Motor neuron (in vitro differentiated cells): ENCODE measurements around the gene DCPS. TPM values are rescaled to one million over a fixed set of nuclear protein-coding genes. Genes with fewer than 3 reads are reported as not detected.
"Not testable (repeated sequence)": the region's sequence is repeated elsewhere in the genome, so short reads cannot be mapped to it uniquely, and the experiment has no call there.

Experiments
- ATAC-seq, 8 experiments: fragments of 200-7000 bp; cut with Tn5 transposase; replicated peaks in 6 of 8; 2 replicates each; pipeline ENCODE4 v1.8.0; 2021; ENCODE audit warnings: mild to moderate bottlenecking in 8 of 8, moderate library complexity in 8 of 8
- H3K27ac ChIP-seq, 2 donors: fragments of 250-450 bp; sonication (Bioruptor Pico); 2 replicates each; pipeline ENCODE4 v1.9.0; 2021; ENCODE audit warnings: antibody characterized with exemption in 2 of 2, mild to moderate bottlenecking in 2 of 2, moderate library complexity in 1 of 2
- H3K4me1 ChIP-seq, 2 donors: fragments of 250-450 bp; sonication (Bioruptor Pico); replicated peaks in 1 of 2; 2 replicates each; pipeline ENCODE4 v1.6.1; 2021; ENCODE audit warnings: antibody characterized with exemption in 2 of 2, mild to moderate bottlenecking in 2 of 2, moderate library complexity in 1 of 2
- H3K4me3 ChIP-seq, 5 donors: fragments of 250-450 bp; sonication (Bioruptor Pico); 2 replicates each; pipeline ENCODE4 v1.9.0; 2021; ENCODE audit warnings: antibody characterized with exemption in 5 of 5, mild to moderate bottlenecking in 5 of 5, moderate library complexity in 4 of 5
- WGBS, 10 experiments: fragments of 450-650 bp; shearing (Covaris generic); methylation state at CpG; one replicate each; pipeline ENCODE4 v1.0.0; 2022; 5-methylcytosine and 5-hydroxymethylcytosine counted together
- in situ Hi-C, 9 experiments: fragments of 400-800 bp; cut with MboI; loops; one replicate each; pipeline ENCODE4 v1.15.0; 2021; ENCODE audit warnings: low sequenced_read_pairs in 9 of 9, low pct_unique_long_range_greater_than_20kb in 2 of 9; ENCODE audit not compliant: unreplicated experiment in 9 of 9
- total RNA-seq, 8 experiments: library from RNA; unstranded; fragments of 300-600 nt; gene quantifications; 2 replicates each; pipeline versions ENCODE4 v1.2.3 to v1.2.4, GENCODE V29; 2022

The DCPS gene
- total RNA-seq, 8 experiments from 2014 or later = 6.2 to 54.8 (median 12.4) TPM

- ATAC-seq = no peak
These were observed 59.2 kb downstream of the DCPS start for GRCh38 chr11:126362879-126363655.

GRCh38 chr11:126363706-126364248, 59.9 kb downstream of the DCPS start:
- WGBS, 10 experiments = 100% methylated on average over 1 of the region's 10 CpGs; no CpG with 5 or more reads in 9 of the 10 experiments
- Histone ChIP-seq H3K4me3 (no peak overlapping the region), H3K27ac (no peak overlapping the region), H3K4me1 (peaks cover 0 to 7% of the 10 kb centered on the region in 2 donors)
- in situ Hi-C loops = no loop called here
- peak in 2 of 8 experiments; percentile 10 to 35 for ATAC-seq

More at GRCh38 chr11:126362879-126363655, 59.2 kb downstream of the DCPS start:
- in situ Hi-C loops = no loop called here
- Histone ChIP-seq H3K4me1 (peaks cover 0 to 7% of the 10 kb centered on the region in 2 donors), H3K27ac (no peak overlapping the region), H3K4me3 (no peak overlapping the region)
- 30 to 100% (median 73%) methylated on average over 1 to 3 of the region's 9 CpGs; no CpG with 5 or more reads in 3 of the 10 experiments for WGBS, 10 experiments

- WGBS, 10 experiments = no CpG with 5 or more reads among the region's 9 CpGs
- in situ Hi-C loops, H3K4me1 ChIP-seq, ATAC-seq, H3K27ac ChIP-seq, H3K4me3 ChIP-seq: not testable (repeated sequence)
These were observed 60.9 kb downstream of the DCPS start for GRCh38 chr11:126364735-126365134.

- ATAC-seq = peak in 1 of 8 experiments; percentile 4
- WGBS, 10 experiments = no CpG with 5 or more reads among the region's 5 CpGs
- H3K4me3 ChIP-seq, in situ Hi-C loops, H3K27ac ChIP-seq, H3K4me1 ChIP-seq: not testable (repeated sequence)
These were observed 61.6 kb downstream of the DCPS start for GRCh38 chr11:126365508-126365907.

GRCh38 chr11:126366064-126366822, 62.4 kb downstream of the DCPS start:
- H3K27ac ChIP-seq = no peak overlapping the region
- 69 to 100% (median 92%) methylated on average over 1 to 5 of the region's 19 CpGs; no CpG with 5 or more reads in 7 of the 10 experiments for WGBS, 10 experiments
- no peak overlapping the region for H3K4me3 ChIP-seq
- peaks cover 0 to 7% of the 10 kb centered on the region in 2 donors for H3K4me1 ChIP-seq
- in situ Hi-C loops = no loop called here
- peak in 7 of 8 experiments; percentile 12 to 83 (median 64) for ATAC-seq

GRCh38 chr11:126366823-126367654, 63.2 kb downstream of the DCPS start:
- in situ Hi-C loops, H3K4me3 ChIP-seq, H3K4me1 ChIP-seq, H3K27ac ChIP-seq: not testable (repeated sequence)
- WGBS, 10 experiments = 0 to 100% (median 78%) methylated on average over 1 to 3 of the region's 14 CpGs; no CpG with 5 or more reads in 4 of the 10 experiments
- peak in 4 of 8 experiments; percentile 24 to 71 (median 58) for ATAC-seq

GRCh38 chr11:126367806-126368205, 63.9 kb downstream of the DCPS start:
- H3K4me1 ChIP-seq, in situ Hi-C loops, H3K4me3 ChIP-seq, H3K27ac ChIP-seq, ATAC-seq: not testable (repeated sequence)
- WGBS, 10 experiments = 100% methylated on average over 1 to 4 of the region's 5 CpGs; no CpG with 5 or more reads in 5 of the 10 experiments

GRCh38 chr11:126368336-126369119, 64.7 kb downstream of the DCPS start:
- H3K4me1 ChIP-seq, ATAC-seq, in situ Hi-C loops, H3K4me3 ChIP-seq, H3K27ac ChIP-seq: not testable (repeated sequence)
- WGBS, 10 experiments = 87% methylated on average over 3 of the region's 11 CpGs; no CpG with 5 or more reads in 9 of the 10 experiments

- Histone ChIP-seq H3K27ac (no peak overlapping the region), H3K4me3 (no peak overlapping the region), H3K4me1 (peaks cover 0 to 7% of the 10 kb centered on the region in 2 donors)
- in situ Hi-C loops = no loop called here
- ATAC-seq = no peak
- 75 to 100% (median 97%) methylated on average over 1 to 3 of the region's 3 CpGs; no CpG with 5 or more reads in 2 of the 10 experiments for WGBS, 10 experiments
These were observed 66.2 kb downstream of the DCPS start for GRCh38 chr11:126370016-126370415.

- Histone ChIP-seq H3K4me1 (peaks cover 0 to under 1% of the 10 kb centered on the region in 2 donors), H3K27ac (no peak overlapping the region), H3K4me3 (no peak overlapping the region)
- in situ Hi-C loops = no loop called here
- 83 to 98% (median 91%) methylated on average over 2 to 7 of the region's 7 CpGs; no CpG with 5 or more reads in 3 of the 10 experiments for WGBS, 10 experiments
- no peak for ATAC-seq
These were observed 67.7 kb downstream of the DCPS start for GRCh38 chr11:126371595-126371994.

GRCh38 chr11:126373389-126374066, 69.7 kb downstream of the DCPS start:
- H3K4me3 ChIP-seq, in situ Hi-C loops, H3K27ac ChIP-seq, H3K4me1 ChIP-seq: not testable (repeated sequence)
- WGBS, 10 experiments = no CpG with 5 or more reads among the region's 12 CpGs
- peak in 4 of 8 experiments; percentile 21 to 62 (median 38) for ATAC-seq
